DMS 273 (cell line): ENCODE results near the gene PSTPIP1.

ENCODE experiments used
- DNase-seq: peaks from one replicate; lab custom pipeline; 2025; ENCODE audit not compliant: unreplicated experiment; lab: John Stamatoyannopoulos, UW

Gene PSTPIP1

GRCh38 chr15:77018796-77019505 lies 24.0 kb downstream of the PSTPIP1 start:
- no peak for DNase-seq

GRCh38 chr15:77019521-77020331 lies 24.8 kb downstream of the PSTPIP1 start:
- no peak for DNase-seq

GRCh38 chr15:77020348-77021087 lies 25.6 kb downstream of the PSTPIP1 start:
- no peak for DNase-seq

- no peak for DNase-seq
These were observed 26.2 kb downstream of the PSTPIP1 start for GRCh38 chr15:77021088-77021481.

- DNase-seq = no peak
These were observed 27.0 kb downstream of the PSTPIP1 start for GRCh38 chr15:77021803-77022381.

DNA sequence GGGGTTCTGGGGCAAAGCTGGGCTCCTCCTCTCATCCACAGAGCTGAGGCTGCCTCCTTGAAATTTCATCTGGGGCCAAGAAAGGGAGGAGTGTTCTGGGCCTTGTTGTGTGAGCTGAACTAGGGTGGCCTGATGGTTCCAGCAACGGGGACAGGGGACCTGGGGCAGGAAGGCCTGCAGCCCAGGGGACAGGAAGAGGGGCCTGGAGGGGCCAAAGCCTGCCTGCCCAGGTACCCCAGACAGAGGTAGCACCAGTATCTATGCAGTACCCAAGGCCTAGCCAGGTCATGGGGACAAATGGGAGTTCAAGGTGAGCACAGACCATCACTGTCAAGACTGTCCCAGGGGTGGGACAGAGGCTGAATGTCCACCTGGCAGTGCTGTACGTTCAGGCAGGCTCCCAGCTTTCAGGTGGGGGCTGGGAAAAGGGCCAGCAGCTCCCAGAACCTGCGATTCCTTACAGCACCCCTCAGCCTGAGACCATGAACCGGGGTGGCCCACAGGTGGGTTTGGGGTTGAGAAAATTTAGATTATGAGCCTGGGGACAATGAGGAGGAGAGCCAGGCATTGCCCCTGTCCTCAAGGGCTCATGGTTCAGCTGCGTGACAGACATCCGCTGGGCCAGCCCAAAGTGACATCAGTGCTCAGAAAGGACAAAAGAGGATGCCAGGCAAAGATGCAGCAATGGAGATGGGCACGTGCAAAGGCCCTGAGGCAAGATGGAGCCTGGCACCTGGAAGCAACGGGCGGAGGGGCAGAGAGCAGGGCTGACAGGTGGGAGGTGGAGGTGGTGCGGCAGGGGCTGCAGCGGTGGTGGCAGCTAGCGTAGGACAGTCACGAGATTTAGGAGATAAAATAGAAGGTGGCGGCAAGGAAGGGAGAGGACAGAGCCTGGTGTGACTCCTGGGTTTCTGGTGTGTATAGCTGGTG lies 28.0 kb downstream of the PSTPIP1 start:
- DNase-seq = no peak

DNA sequence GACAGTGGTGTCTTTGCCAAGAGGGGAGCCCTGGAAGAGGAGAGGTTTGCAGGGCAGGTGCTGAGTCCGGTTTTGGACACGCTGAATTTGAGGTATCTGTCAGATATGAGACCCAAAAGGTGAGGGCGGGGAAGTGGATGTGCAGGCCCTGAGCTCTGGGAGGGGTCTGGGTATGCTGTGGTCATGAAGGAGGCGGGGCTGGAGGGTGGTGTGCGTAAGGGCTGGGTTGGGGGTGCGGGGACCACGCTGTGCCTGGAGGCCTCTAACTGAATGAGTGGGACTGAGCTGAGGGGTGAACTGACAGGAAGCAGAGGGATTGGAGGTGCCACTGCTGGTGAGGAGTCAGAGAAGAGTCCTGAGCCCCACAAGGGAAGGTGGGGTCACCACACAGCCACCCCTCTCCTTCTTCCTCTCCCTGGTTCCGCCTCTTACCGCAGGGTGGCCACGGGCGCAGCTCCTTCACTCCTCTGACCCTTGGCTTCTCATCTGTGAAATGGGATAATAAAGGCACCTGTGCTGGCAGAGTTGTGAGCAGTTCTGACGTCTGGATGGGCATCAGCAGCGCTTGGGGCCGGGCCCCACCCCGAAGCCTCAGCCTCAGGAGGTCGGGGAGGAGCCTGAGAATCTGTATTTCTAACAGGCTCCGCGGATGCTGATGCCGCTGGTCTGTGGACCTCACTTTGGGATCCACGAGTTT lies 28.8 kb downstream of the PSTPIP1 start:
- DNase-seq = no peak

DNA sequence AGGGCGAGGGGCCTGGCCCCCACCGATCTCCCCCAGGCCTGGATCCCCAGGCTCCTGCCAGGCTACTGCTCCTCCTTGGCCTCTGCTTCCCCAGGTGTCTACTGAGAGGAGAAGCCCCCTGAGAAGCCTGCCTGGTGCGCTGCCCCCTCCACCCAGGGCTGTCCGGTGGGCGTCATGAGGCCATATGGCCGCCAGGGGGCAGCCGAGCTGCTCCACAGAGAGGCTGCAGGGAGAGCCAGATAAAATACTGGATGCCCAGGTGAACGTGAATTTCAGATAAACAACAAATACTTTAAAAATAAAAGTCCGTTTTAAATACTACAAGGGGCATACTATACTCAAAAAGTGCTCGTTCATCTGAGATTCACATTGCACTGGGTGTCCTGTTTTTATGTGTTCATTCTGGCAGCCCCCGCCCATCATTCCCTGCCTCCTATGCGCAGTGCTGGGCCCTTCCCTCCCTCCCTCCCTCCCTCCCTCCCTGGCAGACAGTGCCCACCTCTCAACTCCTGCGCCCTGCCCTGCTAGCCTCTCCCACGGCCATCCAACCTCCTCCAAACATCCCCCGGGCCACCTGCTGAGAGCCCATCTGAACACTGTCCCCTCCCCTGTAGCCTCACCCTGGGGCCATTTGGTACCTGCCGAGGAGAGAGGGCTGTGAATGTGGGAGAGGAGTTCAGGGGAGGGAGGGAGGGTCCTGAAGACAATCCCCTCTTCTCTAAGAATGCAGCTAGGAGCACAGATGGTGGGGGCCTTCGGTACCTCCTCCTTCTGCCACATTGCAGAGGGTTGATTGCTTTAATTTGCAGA lies 29.6 kb downstream of the PSTPIP1 start:
- DNase-seq = peak; percentile 84

- peak; percentile 50 for DNase-seq
These were observed 30.4 kb downstream of the PSTPIP1 start for GRCh38 chr15:77025083-77025901.

GRCh38 chr15:77025941-77026411 lies 31.1 kb downstream of the PSTPIP1 start:
- DNase-seq = peak; percentile 18

DNA sequence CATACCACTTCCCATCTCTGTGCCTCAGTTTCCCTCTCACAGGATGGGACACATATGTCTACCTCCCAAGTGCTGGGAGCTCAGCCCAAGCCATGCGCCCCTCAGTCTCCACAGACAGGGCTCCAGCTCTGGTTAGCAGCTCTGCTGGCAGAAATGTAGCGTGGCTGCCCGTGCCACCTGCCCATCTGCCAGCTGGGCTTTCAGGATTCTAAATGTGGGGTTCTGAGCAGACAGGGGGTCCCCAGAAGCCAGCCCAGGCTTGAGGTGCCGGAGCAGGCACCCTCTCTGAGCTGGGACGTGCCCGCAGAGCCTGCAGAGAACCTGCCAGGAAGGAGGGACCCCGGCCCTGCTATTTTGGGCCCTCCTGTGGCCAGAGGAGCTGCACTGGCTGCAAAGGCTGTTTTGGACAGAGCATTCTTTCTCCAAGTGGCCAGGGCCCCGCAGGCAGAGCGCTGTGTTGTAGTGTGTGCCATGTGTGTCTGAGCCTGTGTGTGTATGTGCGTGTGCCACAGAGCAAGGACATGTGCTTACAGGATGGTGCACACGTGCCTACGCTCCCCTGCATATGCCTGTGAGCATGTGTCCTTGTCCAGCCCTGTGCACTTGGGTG lies 31.7 kb downstream of the PSTPIP1 start:
- peak; percentile 40 for DNase-seq

DNA sequence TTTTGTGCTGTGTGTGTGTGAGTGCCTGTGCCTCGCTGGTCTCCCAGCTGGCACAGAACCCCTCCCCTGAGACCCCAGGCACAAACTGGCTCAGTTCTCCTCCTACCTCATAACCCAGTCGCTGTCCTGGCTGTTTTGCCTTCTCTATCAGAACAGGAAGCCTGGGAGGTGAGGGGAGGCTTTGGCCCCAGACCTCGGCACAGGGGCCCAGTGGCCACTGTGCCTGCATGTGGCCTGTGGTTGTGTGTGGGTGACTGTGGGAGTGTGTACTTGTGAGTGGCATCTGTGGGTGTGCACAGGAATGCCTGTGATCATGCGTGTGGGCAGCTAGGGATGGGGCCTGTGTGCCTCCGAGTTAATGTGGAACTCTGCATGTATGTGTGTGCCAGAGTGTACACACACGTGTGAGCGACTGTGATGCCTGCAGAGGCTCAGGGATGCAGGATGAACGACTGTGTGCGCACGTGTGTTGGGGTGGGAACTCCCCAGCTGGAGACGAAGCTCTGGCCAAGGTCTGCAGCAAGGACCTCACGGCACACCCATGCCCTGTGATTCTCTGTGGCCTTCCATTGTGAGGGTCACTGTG lies 32.3 kb downstream of the PSTPIP1 start:
- no peak for DNase-seq

DNA sequence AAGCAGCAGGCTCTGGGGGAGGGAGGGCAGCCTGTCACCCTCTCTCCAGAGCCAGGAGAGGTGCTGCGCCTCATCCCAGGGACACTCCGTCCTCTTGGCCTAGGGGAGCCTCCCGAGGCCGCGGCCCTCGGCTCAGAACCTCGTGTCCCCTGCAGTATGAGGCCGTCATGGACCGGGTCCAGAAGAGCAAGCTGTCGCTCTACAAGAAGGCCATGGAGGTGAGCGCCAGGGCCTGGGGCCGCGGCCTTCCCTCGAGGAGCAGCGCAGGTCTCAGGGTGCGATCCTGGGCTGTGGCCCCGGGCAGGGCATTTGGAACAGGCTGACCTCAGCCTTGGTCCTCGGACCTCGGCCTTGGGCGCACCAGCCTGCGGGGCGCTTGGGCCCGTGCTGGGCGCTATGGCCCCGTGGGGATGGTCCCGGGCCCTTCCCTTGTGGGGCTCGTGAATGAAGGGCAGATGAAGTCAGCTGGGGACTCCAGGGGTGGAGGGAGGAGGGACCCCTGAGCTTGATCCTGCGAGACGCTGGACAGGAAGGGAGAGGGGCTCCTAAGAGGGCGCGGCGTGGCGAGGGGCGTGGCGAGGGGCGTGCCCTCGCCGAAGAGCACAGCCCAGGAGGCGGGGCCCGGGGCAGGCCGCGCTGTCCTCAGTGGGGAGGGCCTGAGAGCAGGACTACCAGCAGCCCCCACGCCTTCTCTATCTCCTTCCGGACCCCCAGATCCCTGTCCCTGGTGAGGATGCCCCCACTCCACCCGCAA lies 32.9 kb downstream of the PSTPIP1 start:
- no peak for DNase-seq

DNA sequence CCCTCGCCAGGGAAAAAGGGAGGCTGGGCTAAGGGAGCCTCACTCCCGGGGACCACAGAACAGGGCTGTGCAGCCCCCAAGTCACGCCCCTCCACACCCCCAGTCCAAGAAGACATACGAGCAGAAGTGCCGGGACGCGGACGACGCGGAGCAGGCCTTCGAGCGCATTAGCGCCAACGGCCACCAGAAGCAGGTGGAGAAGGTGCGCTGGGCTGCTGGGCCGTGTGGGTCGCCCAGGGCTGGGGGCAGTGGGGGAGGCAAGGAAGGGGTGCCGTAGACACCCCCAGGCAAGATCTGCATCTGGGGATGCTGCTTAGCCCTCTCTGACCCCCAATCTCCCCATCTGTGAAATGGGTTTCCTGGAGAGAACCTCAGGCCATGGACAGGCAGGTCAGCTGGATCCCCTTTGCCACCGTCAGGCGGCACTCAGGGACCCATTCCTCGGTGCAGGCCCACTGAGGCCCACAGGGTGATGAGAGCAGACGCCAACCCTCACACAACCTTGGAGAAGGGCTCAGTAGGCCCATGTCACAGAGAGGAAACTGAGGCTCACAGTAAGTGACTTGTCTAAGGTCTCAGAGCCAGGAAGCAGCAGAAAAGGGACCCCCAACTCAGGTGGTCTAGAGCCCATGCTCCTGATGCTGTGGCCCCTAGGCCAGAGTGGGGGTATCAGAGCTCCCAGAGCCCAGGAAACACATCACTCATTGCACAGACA lies 33.7 kb downstream of the PSTPIP1 start:
- no peak for DNase-seq

GRCh38 chr15:77029166-77030047 lies 34.5 kb downstream of the PSTPIP1 start:
- DNase-seq = peak; percentile 50
